ENCODE data around the gene DHCR24.
"Not testable (repeated sequence)": the region's sequence is repeated elsewhere in the genome, so short reads cannot be mapped to it uniquely, and the experiment has no call there.

DNA sequence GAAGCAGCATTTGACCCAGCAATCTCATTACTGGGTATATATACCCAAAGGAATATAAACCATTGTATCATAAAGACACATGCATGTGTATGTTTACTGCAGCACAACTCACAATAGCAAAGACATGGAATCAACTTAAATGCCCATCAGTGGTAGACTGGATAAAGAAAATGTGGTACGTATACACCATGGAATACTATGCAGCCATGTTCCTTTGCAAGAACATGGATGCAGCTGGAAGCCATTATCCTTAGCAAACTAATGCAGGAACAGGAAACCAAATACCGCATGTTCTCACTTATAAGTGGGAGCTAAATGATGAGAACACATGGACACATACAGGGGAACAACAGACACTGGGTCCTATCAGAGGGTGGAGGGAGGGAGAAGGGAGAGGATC lies 5.4 kb downstream of the DHCR24 start:
- TF ChIP-seq, protein P1, sequence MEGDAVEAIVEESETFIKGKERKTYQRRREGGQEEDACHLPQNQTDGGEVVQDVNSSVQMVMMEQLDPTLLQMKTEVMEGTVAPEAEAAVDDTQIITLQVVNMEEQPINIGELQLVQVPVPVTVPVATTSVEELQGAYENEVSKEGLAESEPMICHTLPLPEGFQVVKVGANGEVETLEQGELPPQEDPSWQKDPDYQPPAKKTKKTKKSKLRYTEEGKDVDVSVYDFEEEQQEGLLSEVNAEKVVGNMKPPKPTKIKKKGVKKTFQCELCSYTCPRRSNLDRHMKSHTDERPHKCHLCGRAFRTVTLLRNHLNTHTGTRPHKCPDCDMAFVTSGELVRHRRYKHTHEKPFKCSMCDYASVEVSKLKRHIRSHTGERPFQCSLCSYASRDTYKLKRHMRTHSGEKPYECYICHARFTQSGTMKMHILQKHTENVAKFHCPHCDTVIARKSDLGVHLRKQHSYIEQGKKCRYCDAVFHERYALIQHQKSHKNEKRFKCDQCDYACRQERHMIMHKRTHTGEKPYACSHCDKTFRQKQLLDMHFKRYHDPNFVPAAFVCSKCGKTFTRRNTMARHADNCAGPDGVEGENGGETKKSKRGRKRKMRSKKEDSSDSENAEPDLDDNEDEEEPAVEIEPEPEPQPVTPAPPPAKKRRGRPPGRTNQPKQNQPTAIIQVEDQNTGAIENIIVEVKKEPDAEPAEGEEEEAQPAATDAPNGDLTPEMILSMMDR (IDR thresholded peaks at IDR 0.05; ENCODE audit: insufficient read depth, low read depth, low read length) = not testable (repeated sequence)
- TF ChIP-seq EZH2 (IDR thresholded peaks at IDR 0.05; ENCODE audit: insufficient read depth, low read length) = not testable (repeated sequence)

All from astrocyte (in vitro differentiated cells and primary cell).